ENCODE data around the gene APOD.

Gene APOD

GRCh38 chr3:195551381-195551978, 32.3 kb downstream of the APOD start:
- no peak for FAIRE-seq

GRCh38 chr3:195550723-195551122, 33.0 kb downstream of the APOD start:
- no peak for FAIRE-seq

- no peak for FAIRE-seq
Observed at GRCh38 chr3:195549931-195550519, 33.7 kb downstream of the APOD start.

- no peak for FAIRE-seq
Observed at GRCh38 chr3:195548987-195549386, 34.8 kb downstream of the APOD start.

- no peak for FAIRE-seq
Observed at GRCh38 chr3:195548501-195548900, 35.2 kb downstream of the APOD start.

- FAIRE-seq, result no peak
Observed at GRCh38 chr3:195548006-195548405, 35.7 kb downstream of the APOD start.

GRCh38 chr3:195546130-195546560, 37.6 kb downstream of the APOD start:
- no peak for FAIRE-seq

GRCh38 chr3:195544634-195545033, 39.1 kb downstream of the APOD start:
- FAIRE-seq, result no peak

GRCh38 chr3:195544230-195544536, 39.6 kb downstream of the APOD start:
- FAIRE-seq, result no peak

- FAIRE-seq, result no peak
Observed at GRCh38 chr3:195543500-195544229, 40.1 kb downstream of the APOD start.

GRCh38 chr3:195542698-195543499, 40.8 kb downstream of the APOD start, which contains the start of gene PPP1R2:
Gene PPP1R2 (minus strand): TSS chr3:195543325. CDS start chr3:195543025, 300 bp downstream.
- no peak for FAIRE-seq

- no peak for FAIRE-seq
Observed at GRCh38 chr3:195542316-195542697, 41.4 kb downstream of the APOD start.

GRCh38 chr3:195540511-195540910, 43.2 kb downstream of the APOD start:
- FAIRE-seq, result no peak

- FAIRE-seq, result no peak
Observed at GRCh38 chr3:195540027-195540426, 43.7 kb downstream of the APOD start.

- FAIRE-seq, result no peak
Observed at GRCh38 chr3:195539479-195539878, 44.3 kb downstream of the APOD start.

- FAIRE-seq, result no peak
Observed at GRCh38 chr3:195537995-195538394, 45.7 kb downstream of the APOD start.

- no peak for FAIRE-seq
Observed at GRCh38 chr3:195535293-195535692, 48.4 kb downstream of the APOD start.

- no peak for FAIRE-seq
Observed at GRCh38 chr3:195532834-195533233, 50.9 kb downstream of the APOD start.

- FAIRE-seq, result no peak
Observed at GRCh38 chr3:195532345-195532744, 51.4 kb downstream of the APOD start.

- no peak for FAIRE-seq
Observed at GRCh38 chr3:195531683-195532082, 52.1 kb downstream of the APOD start.

GRCh38 chr3:195526492-195526891, 57.2 kb downstream of the APOD start:
- FAIRE-seq, result no peak

- no peak for FAIRE-seq
Observed at GRCh38 chr3:195524171-195524896, 59.4 kb downstream of the APOD start.

All from G401.6 (cell line).